Inflammatory macrophage (primary cell): ENCODE results near the gene PRKG1.
"Not testable (repeated sequence)": the region's sequence is repeated elsewhere in the genome, so short reads cannot be mapped to it uniquely, and the experiment has no call there.

Source experiments
- DNase-seq, 2 donors: peaks; one replicate each; pipeline ENCODE4 v3.0.0-alpha.2; 2020 to 2022

PRKG1 gene

DNA sequence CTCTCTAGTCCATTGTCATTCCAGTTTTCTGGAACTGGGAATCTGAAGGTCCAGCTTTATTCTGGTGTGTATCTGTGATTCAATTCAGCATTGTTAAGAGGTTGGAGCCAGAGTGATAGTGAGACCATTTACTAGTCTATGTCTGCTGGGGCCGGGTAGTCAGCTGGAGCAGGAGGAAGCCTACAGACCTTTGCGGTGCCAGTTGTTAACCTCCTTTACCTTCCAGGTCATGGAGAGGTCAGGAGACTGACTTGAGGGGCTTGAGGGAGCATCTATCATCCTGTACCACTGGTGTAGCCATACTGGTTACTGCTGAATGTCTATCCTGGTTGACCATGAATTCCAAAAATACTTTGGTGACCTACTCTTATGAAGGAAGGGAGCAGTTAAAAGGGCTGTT, 634.3 kb downstream of the PRKG1 start:
- DNase-seq = no peak

- DNase-seq = no peak
These were observed 635.2 kb downstream of the PRKG1 start for GRCh38 chr10:51709324-51709972.

DNA sequence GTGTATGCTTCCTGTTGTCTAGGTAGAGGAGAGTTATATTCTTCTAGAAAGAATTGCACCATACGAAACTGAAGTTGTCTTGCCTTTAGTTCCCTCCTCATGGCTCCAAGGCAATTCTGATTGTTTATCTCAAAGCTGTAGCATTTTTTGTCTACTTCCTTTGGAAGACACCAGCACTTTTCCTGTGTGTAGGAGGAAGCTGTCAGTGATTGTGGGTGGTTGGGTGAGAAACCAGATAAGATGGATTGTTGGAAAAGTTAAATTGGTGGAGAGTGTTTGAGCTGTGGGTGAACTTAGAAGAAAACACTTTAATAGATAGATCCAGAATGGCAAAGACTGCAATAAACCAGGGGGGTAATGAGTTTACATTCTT, 637.2 kb downstream of the PRKG1 start:
- no peak for DNase-seq

DNA sequence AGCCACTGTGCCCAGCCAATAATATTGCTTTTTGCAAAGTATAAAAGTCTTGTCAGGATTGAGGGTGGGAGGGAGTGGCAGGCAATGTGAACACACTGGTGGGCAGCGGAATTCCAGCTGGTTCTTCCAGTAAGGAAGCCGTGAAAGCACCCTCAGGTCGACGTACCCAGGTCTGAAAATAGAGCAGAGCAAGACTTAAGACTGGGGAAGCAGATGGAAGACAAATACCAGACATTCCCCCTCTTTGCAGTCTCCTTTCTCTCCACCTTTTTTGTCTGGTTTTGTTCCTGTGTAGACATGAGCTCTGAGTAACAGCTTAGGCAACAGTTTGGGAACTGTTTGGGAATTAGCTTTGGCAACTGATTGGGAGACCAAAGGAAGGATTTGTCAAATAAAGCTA, 642.7 kb downstream of the PRKG1 start:
- DNase-seq = no peak

DNA sequence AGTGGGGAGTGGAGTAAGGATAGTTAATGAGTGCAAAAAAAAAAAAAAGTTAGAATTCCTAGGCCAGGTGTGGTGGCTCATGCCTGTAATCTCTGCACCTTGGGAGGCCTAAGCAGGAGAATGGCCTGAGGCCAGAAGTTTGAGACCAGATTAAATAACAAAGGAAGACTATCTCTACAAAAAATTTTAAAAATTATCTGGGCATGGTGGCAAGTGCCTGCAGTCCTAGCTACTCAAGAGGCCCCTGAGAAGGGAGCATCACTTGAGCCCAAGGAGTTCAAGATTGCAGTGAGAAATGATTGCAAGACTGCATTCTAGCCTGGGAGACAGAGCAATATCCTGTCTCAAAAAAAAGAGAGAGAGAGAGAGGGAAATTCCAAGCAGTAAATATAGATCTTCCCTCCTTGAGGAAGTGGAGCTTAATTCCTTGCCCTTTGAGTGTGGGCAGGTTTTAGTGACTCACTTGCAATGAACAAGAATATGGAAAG, 644.6 kb downstream of the PRKG1 start:
- DNase-seq = no peak

GRCh38 chr10:51724038-51724437, 649.8 kb downstream of the PRKG1 start:
- no peak for DNase-seq

DNA sequence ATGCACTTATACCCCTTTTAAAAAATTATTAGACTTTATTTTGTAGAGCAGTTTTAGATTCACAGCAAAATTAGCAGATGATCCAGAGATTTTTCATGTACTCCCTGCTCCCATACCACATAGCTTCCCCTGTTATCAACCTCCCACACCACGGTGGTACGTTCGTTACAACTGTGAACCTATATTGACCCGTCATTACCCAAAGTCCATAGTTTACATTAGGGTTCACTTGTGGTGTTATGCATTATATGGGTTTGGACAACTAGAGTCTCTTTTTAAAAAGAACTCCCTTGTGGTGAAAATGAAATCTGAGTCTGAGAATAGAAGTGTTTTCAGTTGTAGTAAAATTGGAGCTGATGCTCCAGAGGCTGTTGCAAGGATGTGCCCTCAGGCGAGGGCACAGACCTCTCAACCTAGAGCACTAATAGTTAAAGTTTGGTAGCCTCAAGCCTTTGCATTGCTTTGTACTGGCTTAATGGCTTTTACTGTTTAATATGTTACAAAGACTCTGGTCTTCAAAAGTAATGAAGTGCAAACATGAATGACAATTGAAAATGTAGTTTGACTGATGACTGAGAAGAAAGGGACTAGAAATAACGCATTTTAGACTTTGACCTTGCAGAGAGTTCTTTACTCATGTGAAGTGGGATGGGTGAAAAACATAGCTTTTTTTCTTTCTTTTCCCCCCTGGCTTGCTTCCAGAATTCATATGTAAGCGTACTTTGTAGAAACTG, 655.7 kb downstream of the PRKG1 start:
- no peak for DNase-seq

DNA sequence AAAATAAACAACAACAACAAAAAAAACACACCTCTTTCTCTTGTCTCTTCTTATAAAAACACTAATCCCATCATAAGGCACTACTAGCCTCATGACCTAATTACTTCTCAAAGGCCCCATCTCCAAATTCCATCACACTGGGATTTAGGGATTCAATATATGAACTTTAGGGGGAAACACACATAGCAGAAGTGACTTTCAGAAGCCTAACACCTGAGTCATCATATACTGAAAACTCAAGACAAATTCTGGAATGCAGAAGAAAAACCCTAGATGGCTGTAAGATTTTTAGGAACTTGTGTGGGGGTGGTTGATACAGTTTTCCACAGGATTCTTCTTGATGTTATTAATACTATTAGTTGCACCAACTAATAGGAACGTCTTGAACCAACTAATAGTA, 658.8 kb downstream of the PRKG1 start:
- DNase-seq = no peak

DNA sequence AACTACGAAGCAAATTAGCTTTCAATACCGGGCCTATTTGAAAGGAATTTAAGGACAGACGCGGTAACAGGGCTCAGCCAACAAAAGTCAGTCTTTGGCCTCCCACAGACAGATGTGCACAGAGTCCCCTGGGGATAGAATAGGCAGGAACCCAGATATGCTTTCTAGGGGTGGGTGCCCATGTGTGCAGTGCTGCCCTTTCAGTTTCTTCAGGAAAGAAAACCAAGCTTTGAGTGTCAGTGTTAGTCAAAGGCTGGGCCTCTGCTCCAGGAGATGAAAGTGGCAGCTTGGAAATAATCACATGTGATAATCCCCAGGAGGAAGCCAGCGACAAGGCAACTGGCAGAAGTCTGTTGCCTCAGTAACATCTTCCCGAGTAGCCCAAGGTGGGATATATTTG, 668.9 kb downstream of the PRKG1 start:
- DNase-seq = no peak

DNA sequence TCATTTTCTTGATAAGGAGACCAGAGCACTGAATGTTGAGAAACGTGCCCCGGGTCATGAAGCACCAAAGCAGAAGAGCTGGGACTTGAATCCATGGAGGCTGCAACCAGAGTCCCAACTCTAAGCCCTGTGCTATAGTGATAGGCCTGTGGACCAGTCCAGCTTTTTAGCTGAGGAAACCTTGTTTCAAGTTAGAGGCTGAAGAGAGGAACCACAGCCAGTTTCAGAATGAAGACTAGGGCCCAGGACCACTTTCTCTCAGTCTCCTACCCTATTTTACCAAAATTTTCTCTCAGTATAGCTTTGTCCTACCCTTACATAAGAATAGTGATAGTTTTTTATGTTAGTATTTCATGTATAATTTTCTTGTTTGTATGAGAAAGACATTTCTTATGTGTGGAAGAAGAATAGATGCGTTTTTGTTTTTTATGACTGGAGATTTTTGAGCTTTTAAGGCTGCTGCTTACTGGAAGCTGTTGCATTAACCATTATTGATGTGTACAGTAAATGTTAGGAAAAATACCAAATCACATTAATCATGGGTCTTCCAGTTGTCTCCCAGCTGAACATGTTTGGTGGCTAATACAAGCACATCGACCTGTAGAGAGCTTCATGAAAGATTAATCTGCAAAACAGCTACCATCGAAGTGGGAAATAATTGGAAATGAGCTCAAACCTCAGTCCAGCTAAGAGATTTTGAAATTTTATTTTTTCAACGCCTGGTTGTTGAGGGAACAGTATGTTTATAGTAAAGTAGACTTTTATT, 670.1 kb downstream of the PRKG1 start:
- DNase-seq = no peak

GRCh38 chr10:51745397-51745796, 671.1 kb downstream of the PRKG1 start:
- DNase-seq = no peak

DNA sequence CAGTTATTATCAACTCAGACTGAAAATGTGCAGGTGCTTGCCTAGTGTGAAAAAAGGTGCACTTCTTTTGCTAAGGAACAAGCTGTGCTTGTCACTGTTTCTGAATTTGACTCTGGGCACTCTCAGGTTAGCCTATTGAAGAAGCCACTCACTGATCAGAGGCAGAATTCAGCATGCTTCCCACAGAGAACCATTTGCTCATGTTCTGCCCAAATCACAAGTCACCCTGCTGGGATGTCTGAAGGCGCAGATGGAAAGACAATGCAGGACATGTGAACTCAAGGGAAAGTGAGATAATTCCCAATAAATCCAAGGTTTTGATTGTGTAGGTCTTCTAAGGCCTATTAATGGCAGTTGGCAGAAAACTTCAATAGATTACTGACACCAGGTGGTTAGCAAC, 672.9 kb downstream of the PRKG1 start:
- no peak for DNase-seq

DNA sequence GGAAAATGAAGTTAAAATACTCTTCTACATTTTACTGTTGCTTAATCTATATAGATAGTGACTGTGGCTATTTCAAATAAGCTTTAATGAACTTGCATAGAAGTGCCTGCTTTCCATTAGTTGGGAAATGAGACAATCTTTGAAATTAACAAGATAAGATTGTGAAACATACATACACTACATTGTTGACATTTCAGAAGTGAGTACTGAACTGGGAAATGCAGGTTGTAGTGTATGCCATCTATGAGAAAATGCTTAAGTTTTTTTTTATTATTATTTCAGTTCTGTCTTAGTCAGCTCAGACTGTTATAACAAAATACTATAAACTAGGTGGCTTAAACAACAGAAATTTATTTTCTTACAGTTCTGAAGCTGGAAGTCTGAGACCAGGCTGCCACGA, 674.7 kb downstream of the PRKG1 start:
- no peak for DNase-seq

- no peak for DNase-seq
These were observed 684.1 kb downstream of the PRKG1 start for GRCh38 chr10:51758366-51758765.

DNA sequence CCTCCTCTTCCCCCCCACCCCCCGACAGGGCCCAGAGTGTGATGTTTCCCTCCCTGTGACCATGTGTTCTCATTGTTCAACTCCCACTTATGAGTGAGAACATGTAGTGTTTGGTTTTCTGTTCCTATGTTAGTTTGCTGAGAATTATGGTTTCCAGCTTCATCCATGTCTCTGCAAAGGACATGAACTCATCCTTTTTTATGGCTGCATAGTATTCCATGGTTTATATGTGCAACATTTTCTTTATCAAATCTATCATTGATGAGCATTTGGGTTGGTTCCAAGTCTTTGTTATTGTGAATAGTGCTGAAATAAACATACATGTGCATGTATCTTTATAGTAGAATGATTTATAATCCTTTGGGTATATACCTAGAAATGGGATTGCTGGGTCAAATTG, 684.6 kb downstream of the PRKG1 start:
- DNase-seq = not testable (repeated sequence)

GRCh38 chr10:51759896-51760534, 685.7 kb downstream of the PRKG1 start:
- DNase-seq = no peak

GRCh38 chr10:51760864-51761640, 686.8 kb downstream of the PRKG1 start:
- DNase-seq = no peak

DNA sequence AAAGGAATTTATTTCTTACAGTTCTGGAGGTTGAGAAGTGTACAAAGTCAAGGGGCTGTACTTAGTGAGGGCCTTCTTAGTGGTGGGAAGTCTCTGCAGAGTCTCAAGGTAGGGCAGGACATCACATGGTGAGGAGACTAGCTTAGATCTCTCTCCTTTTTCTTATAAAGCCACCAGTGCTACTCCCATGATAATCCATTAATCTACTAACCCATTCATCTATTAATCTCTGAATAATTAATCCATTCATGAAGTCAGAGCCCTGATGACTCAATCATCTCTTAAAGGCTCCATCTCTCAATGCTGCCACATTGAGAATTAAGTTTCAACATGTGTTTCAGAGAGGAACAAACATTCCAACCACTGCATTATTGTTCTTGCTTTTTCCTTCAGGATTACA, 689.5 kb downstream of the PRKG1 start:
- no peak for DNase-seq

DNA sequence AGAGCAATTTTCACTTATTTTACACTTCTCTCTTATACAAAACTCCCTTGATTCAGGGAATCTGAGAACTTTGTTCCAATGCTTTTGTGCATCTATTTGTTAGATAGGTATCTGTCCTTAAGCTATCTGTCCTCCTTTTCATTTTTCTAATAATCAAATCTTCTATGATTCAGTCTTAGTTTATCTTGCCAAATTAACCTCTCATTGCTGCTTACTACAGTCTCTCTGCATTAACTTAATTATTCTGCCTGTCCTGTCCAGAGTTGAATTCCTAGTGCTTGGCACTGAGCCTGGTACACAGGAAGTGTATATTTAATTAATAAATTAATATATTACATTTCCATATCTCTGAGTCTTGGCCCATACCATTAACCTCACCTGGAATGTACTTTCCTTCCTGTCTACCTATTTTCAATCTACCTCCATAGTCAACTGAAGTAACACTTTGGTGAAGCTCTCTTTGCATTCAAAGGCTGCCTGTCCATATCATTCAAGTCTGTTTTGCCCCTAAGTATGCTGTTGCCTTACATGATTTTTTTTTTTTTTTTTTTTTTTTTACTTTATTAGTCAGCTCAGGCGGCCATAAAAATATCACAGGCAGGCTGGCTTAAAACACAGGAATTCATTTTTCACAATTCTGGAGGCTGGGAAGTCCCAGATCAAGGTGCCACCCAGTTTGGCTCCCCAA, 691.1 kb downstream of the PRKG1 start:
- no peak for DNase-seq

DNA sequence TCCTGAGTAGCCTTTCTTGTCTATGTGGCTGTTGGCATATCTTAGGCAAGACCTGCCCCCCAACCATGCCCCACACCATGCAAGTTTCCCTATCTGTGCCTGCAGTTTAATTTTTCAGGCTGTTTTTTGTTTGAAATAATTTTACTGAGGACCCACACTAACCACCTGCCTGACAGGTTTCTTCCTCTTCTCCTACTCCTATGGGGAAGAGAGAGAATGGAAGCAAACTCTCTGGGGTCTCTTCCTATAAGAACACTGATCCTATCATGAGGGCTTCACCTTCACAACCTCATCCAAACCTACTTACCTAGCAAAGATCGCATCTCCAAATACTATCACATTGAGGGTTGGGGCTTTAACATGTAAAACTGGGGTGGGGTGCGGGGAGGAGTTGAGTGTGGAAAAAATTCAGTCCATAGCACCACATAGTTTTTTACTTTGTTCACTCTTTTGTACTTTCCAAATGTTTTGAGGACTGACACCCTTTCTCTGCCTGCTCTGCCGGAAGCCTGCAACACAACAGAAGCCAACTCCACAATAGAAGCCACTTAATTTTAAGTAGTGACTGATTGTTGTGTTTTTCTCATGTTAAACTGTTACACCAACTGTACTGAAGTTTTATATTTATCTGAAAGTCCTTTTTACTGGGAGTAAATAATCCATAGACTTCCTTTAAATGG, 692.3 kb downstream of the PRKG1 start:
- DNase-seq = no peak

DNA sequence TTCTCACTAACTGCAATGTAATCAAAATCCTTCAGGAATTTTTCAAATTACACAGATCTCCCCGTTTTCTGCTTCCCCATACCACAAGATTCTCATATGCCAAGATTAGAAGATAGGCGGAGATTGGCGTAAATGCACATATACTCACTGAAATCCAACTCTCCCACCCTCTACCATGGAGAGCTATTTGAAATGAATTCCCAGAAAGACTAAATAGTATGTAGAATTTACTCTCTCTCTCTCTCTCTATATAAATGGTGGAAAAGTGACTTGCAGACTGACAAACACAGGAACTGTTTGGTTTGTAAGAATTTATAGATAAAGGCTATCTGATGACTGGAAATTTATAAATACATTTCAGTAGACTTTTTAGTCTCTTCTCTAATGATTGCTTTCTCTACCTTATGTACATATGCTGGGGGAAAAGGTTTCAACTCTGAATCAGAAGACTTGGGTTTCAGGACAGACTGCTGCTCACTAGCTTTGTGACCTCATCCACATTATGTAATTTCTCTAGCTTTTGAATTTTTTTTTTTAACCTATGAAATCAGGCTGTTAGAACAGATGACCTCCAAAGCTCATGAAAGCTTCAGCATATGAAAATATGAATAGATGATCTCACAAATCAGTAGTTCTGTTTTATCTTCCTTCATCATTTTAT, 692.9 kb downstream of the PRKG1 start:
- no peak for DNase-seq
